ENCODE measurements around the gene PDZK1IP1.
"Not testable (repeated sequence)": the region's sequence is repeated elsewhere in the genome, so short reads cannot be mapped to it uniquely, and the experiment has no call there.

Gene PDZK1IP1

GRCh38 chr1:47174656-47175020 is 15.2 kb downstream of the PDZK1IP1 start:
- no peak overlapping the region for H3K4me3 ChIP-seq (ENCODE audit: low read depth in 1 of 5, low read length in 5 of 5)

GRCh38 chr1:47172782-47173181 is 17.1 kb downstream of the PDZK1IP1 start:
- Histone ChIP-seq H3K4me1 (ENCODE audit: control insufficient read depth in 5 of 5, insufficient read depth in 5 of 5, low read length in 5 of 5) (peaks cover 0 to 5% (median 3%) of the 10 kb centered on the region in 5 donors), H3K4me3 (ENCODE audit: low read depth in 1 of 5, low read length in 5 of 5) (no peak overlapping the region), H3K9me3 (ENCODE audit: control insufficient read depth in 5 of 5, low read length in 5 of 5) (peaks cover 0 to 8% (median 0%) of the 10 kb centered on the region in 5 donors), H3K27me3 (ENCODE audit: control insufficient read depth in 5 of 5, insufficient read depth in 4 of 5, low read length in 5 of 5) (peaks cover 0 to 5% (median 0%) of the 10 kb centered on the region in 5 donors), H3K36me3 (ENCODE audit: control insufficient read depth in 5 of 5, insufficient read depth in 5 of 5, low read length in 5 of 5) (no peaks in the 10 kb centered on the region), H3K27ac (ENCODE audit: low read depth, low read length) (no peak overlapping the region), H3K9ac (ENCODE audit: low read length in 5 of 5) (no peak overlapping the region)

More at GRCh38 chr1:47174656-47175020, 15.2 kb downstream of the PDZK1IP1 start:
- Histone ChIP-seq H3K4me1 (ENCODE audit: control insufficient read depth in 5 of 5, insufficient read depth in 5 of 5, low read length in 5 of 5) (peaks cover 2 to 14% (median 10%) of the 10 kb centered on the region in 5 donors), H3K36me3 (ENCODE audit: control insufficient read depth in 5 of 5, insufficient read depth in 5 of 5, low read length in 5 of 5) (no peaks in the 10 kb centered on the region), H3K27me3 (ENCODE audit: control insufficient read depth in 5 of 5, insufficient read depth in 4 of 5, low read length in 5 of 5) (peaks cover 0 to 5% (median 0%) of the 10 kb centered on the region in 5 donors), H3K27ac (ENCODE audit: low read depth, low read length) (no peak overlapping the region), H3K9ac (ENCODE audit: low read length in 5 of 5) (no peak overlapping the region), H3K9me3 (ENCODE audit: control insufficient read depth in 5 of 5, low read length in 5 of 5) (peaks cover 0 to 8% (median 0%) of the 10 kb centered on the region in 5 donors)

- Histone ChIP-seq H3K27me3 (ENCODE audit: control insufficient read depth in 5 of 5, insufficient read depth in 4 of 5, low read length in 5 of 5) (peaks cover 0 to 2% (median 0%) of the 10 kb centered on the region in 5 donors), H3K9ac (ENCODE audit: low read length in 5 of 5) (no peak overlapping the region), H3K9me3 (ENCODE audit: control insufficient read depth in 5 of 5, low read length in 5 of 5) (peaks cover 0 to 5% (median 3%) of the 10 kb centered on the region in 5 donors), H3K27ac (ENCODE audit: low read depth, low read length) (no peak overlapping the region), H3K4me1 (ENCODE audit: control insufficient read depth in 5 of 5, insufficient read depth in 5 of 5, low read length in 5 of 5) (no peaks in the 10 kb centered on the region), H3K36me3 (ENCODE audit: control insufficient read depth in 5 of 5, insufficient read depth in 5 of 5, low read length in 5 of 5) (no peaks in the 10 kb centered on the region), H3K4me3 (ENCODE audit: low read depth in 1 of 5, low read length in 5 of 5) (no peak overlapping the region)
Measured at GRCh38 chr1:47164552-47164951, 25.3 kb downstream of the PDZK1IP1 start.

GRCh38 chr1:47161298-47162040 is 28.4 kb downstream of the PDZK1IP1 start:
- Histone ChIP-seq H3K27ac (ENCODE audit: low read depth, low read length) (no peak overlapping the region), H3K27me3 (ENCODE audit: control insufficient read depth in 5 of 5, insufficient read depth in 4 of 5, low read length in 5 of 5) (peaks cover 0 to 2% (median 0%) of the 10 kb centered on the region in 5 donors), H3K9ac (ENCODE audit: low read length in 5 of 5) (no peak overlapping the region), H3K36me3 (ENCODE audit: control insufficient read depth in 5 of 5, insufficient read depth in 5 of 5, low read length in 5 of 5) (no peaks in the 10 kb centered on the region), H3K4me1 (ENCODE audit: control insufficient read depth in 5 of 5, insufficient read depth in 5 of 5, low read length in 5 of 5) (no peaks in the 10 kb centered on the region), H3K4me3 (ENCODE audit: low read depth in 1 of 5, low read length in 5 of 5) (no peak overlapping the region), H3K9me3 (ENCODE audit: control insufficient read depth in 5 of 5, low read length in 5 of 5) (peaks cover 0 to 5% (median 3%) of the 10 kb centered on the region in 5 donors)

- peaks cover 0 to 5% (median 3%) of the 10 kb centered on the region in 5 donors for H3K9me3 ChIP-seq (ENCODE audit: control insufficient read depth in 5 of 5, low read length in 5 of 5)
- H3K9ac ChIP-seq (ENCODE audit: low read length in 5 of 5) = no peak overlapping the region
- H3K36me3 ChIP-seq (ENCODE audit: control insufficient read depth in 5 of 5, insufficient read depth in 5 of 5, low read length in 5 of 5) = no peaks in the 10 kb centered on the region
- no peak overlapping the region for H3K27ac ChIP-seq (ENCODE audit: low read depth, low read length)
- peaks cover 0 to 2% (median 0%) of the 10 kb centered on the region in 5 donors for H3K27me3 ChIP-seq (ENCODE audit: control insufficient read depth in 5 of 5, insufficient read depth in 4 of 5, low read length in 5 of 5)
- no peaks in the 10 kb centered on the region for H3K4me1 ChIP-seq (ENCODE audit: control insufficient read depth in 5 of 5, insufficient read depth in 5 of 5, low read length in 5 of 5)
- H3K4me3 ChIP-seq (ENCODE audit: low read depth in 1 of 5, low read length in 5 of 5) = no peak overlapping the region
Measured at GRCh38 chr1:47160716-47161115, 29.1 kb downstream of the PDZK1IP1 start.

- H3K9me3 ChIP-seq (ENCODE audit: control insufficient read depth in 5 of 5, low read length in 5 of 5); H3K4me3 ChIP-seq (ENCODE audit: low read depth in 1 of 5, low read length in 5 of 5); H3K27ac ChIP-seq (ENCODE audit: low read depth, low read length): not testable (repeated sequence)
Measured at GRCh38 chr1:47157957-47158356, 31.9 kb downstream of the PDZK1IP1 start.

GRCh38 chr1:47156457-47156856 is 33.4 kb downstream of the PDZK1IP1 start:
- not testable (repeated sequence) for H3K9me3 ChIP-seq (ENCODE audit: control insufficient read depth in 5 of 5, low read length in 5 of 5); H3K4me1 ChIP-seq (ENCODE audit: control insufficient read depth in 5 of 5, insufficient read depth in 5 of 5, low read length in 5 of 5); H3K9ac ChIP-seq (ENCODE audit: low read length in 5 of 5); H3K27ac ChIP-seq (ENCODE audit: low read depth, low read length); H3K36me3 ChIP-seq (ENCODE audit: control insufficient read depth in 5 of 5, insufficient read depth in 5 of 5, low read length in 5 of 5); H3K4me3 ChIP-seq (ENCODE audit: low read depth in 1 of 5, low read length in 5 of 5); H3K27me3 ChIP-seq (ENCODE audit: control insufficient read depth in 5 of 5, insufficient read depth in 4 of 5, low read length in 5 of 5)

More at GRCh38 chr1:47157957-47158356, 31.9 kb downstream of the PDZK1IP1 start:
- H3K27me3 ChIP-seq (ENCODE audit: control insufficient read depth in 5 of 5, insufficient read depth in 4 of 5, low read length in 5 of 5); H3K36me3 ChIP-seq (ENCODE audit: control insufficient read depth in 5 of 5, insufficient read depth in 5 of 5, low read length in 5 of 5); H3K4me1 ChIP-seq (ENCODE audit: control insufficient read depth in 5 of 5, insufficient read depth in 5 of 5, low read length in 5 of 5); H3K9ac ChIP-seq (ENCODE audit: low read length in 5 of 5): not testable (repeated sequence)

GRCh38 chr1:47149162-47149561 is 40.7 kb downstream of the PDZK1IP1 start:
- not testable (repeated sequence) for H3K9ac ChIP-seq (ENCODE audit: low read length in 5 of 5); H3K36me3 ChIP-seq (ENCODE audit: control insufficient read depth in 5 of 5, insufficient read depth in 5 of 5, low read length in 5 of 5); H3K4me1 ChIP-seq (ENCODE audit: control insufficient read depth in 5 of 5, insufficient read depth in 5 of 5, low read length in 5 of 5); H3K27ac ChIP-seq (ENCODE audit: low read depth, low read length); H3K9me3 ChIP-seq (ENCODE audit: control insufficient read depth in 5 of 5, low read length in 5 of 5); H3K4me3 ChIP-seq (ENCODE audit: low read depth in 1 of 5, low read length in 5 of 5)
- H3K27me3 ChIP-seq (ENCODE audit: control insufficient read depth in 5 of 5, insufficient read depth in 4 of 5, low read length in 5 of 5) = peaks cover 0 to 14% (median 0%) of the 10 kb centered on the region in 5 donors

- no peak overlapping the region for H3K27ac ChIP-seq (ENCODE audit: low read depth, low read length)
- H3K9me3 ChIP-seq (ENCODE audit: control insufficient read depth in 5 of 5, low read length in 5 of 5) = no peaks in the 10 kb centered on the region
- no peaks in the 10 kb centered on the region for H3K4me1 ChIP-seq (ENCODE audit: control insufficient read depth in 5 of 5, insufficient read depth in 5 of 5, low read length in 5 of 5)
- no peak overlapping the region for H3K4me3 ChIP-seq (ENCODE audit: low read depth in 1 of 5, low read length in 5 of 5)
- no peak overlapping the region for H3K9ac ChIP-seq (ENCODE audit: low read length in 5 of 5)
- H3K27me3 ChIP-seq (ENCODE audit: control insufficient read depth in 5 of 5, insufficient read depth in 4 of 5, low read length in 5 of 5) = peaks cover 0 to 10% (median 0%) of the 10 kb centered on the region in 5 donors
- no peaks in the 10 kb centered on the region for H3K36me3 ChIP-seq (ENCODE audit: control insufficient read depth in 5 of 5, insufficient read depth in 5 of 5, low read length in 5 of 5)
Measured at GRCh38 chr1:47147047-47147785, 42.6 kb downstream of the PDZK1IP1 start.

- H3K4me3 ChIP-seq (ENCODE audit: low read depth in 1 of 5, low read length in 5 of 5); H3K36me3 ChIP-seq (ENCODE audit: control insufficient read depth in 5 of 5, insufficient read depth in 5 of 5, low read length in 5 of 5); H3K9ac ChIP-seq (ENCODE audit: low read length in 5 of 5); H3K27me3 ChIP-seq (ENCODE audit: control insufficient read depth in 5 of 5, insufficient read depth in 4 of 5, low read length in 5 of 5); H3K9me3 ChIP-seq (ENCODE audit: control insufficient read depth in 5 of 5, low read length in 5 of 5); H3K27ac ChIP-seq (ENCODE audit: low read depth, low read length); H3K4me1 ChIP-seq (ENCODE audit: control insufficient read depth in 5 of 5, insufficient read depth in 5 of 5, low read length in 5 of 5): not testable (repeated sequence)
Measured at GRCh38 chr1:47146495-47146894, 43.3 kb downstream of the PDZK1IP1 start.

All from subcutaneous abdominal adipose tissue (tissue), 5 donors.